ENCODE data around the gene EBP.

EBP gene

GRCh38 chrX:48521353-48522243 lies at the start of gene EBP:
EBP (plus strand) TSS chrX:48521808; CDS start chrX:48523772, 1,964 bp downstream.
- no peak for TF ChIP-seq CTCF (IDR thresholded peaks at IDR 0.05; ENCODE audit: control insufficient read depth, insufficient read depth, low read depth, low read length, missing control alignments)
- DNase-seq (ENCODE audit: low read depth) = peak; percentile 27
- peak within 1 kb of the TSS; percentile 53 for H3K4me3 ChIP-seq (ENCODE audit: control insufficient read depth, low read depth, low read length)

- no peak for DNase-seq (ENCODE audit: low read depth)
- TF ChIP-seq CTCF (IDR thresholded peaks at IDR 0.05; ENCODE audit: control insufficient read depth, insufficient read depth, low read depth, low read length, missing control alignments) = no peak
Observed at GRCh38 chrX:48472225-48472624, 49.4 kb upstream of the EBP start.

GRCh38 chrX:48472851-48473703 lies 48.5 kb upstream of the EBP start:
- DNase-seq (ENCODE audit: low read depth) = no peak
- no peak for TF ChIP-seq CTCF (IDR thresholded peaks at IDR 0.05; ENCODE audit: control insufficient read depth, insufficient read depth, low read depth, low read length, missing control alignments)
- H3K4me3 ChIP-seq (ENCODE audit: control insufficient read depth, low read depth, low read length) = no peak overlapping the region

More at GRCh38 chrX:48472225-48472624, 49.4 kb upstream of the EBP start:
- H3K4me3 ChIP-seq (ENCODE audit: control insufficient read depth, low read depth, low read length) = no peak overlapping the region

- DNase-seq (ENCODE audit: low read depth) = no peak
- H3K4me3 ChIP-seq (ENCODE audit: control insufficient read depth, low read depth, low read length) = no peak overlapping the region
- no peak for TF ChIP-seq CTCF (IDR thresholded peaks at IDR 0.05; ENCODE audit: control insufficient read depth, insufficient read depth, low read depth, low read length, missing control alignments)
Observed at GRCh38 chrX:48473704-48473990, 48.0 kb upstream of the EBP start.

- no peak for DNase-seq (ENCODE audit: low read depth)
- no peak overlapping the region for H3K4me3 ChIP-seq (ENCODE audit: control insufficient read depth, low read depth, low read length)
- peak; percentile 31 for TF ChIP-seq CTCF (IDR thresholded peaks at IDR 0.05; ENCODE audit: control insufficient read depth, insufficient read depth, low read depth, low read length, missing control alignments)
Observed at GRCh38 chrX:48474127-48474526, 47.5 kb upstream of the EBP start.

- TF ChIP-seq CTCF (IDR thresholded peaks at IDR 0.05; ENCODE audit: control insufficient read depth, insufficient read depth, low read depth, low read length, missing control alignments) = no peak
- no peak overlapping the region for H3K4me3 ChIP-seq (ENCODE audit: control insufficient read depth, low read depth, low read length)
- no peak for DNase-seq (ENCODE audit: low read depth)
Observed at GRCh38 chrX:48474581-48474980, 47.0 kb upstream of the EBP start.

Data from AG09309 (cell line).